Endometrial microvascular endothelial cells (primary cell): ENCODE results near the gene PEDS1. TPM values are rescaled to one million over a fixed set of nuclear protein-coding genes. Genes with fewer than 3 reads are reported as not detected.
"Not testable (repeated sequence)": the region's sequence is repeated elsewhere in the genome, so short reads cannot be mapped to it uniquely, and the experiment has no call there.

Experiments
- in situ Hi-C: cut with HindIII; loops from 2 replicates; pipeline ENCODE4 v1.10.0; 2017; ENCODE audit warnings: low sequenced_read_pairs, low pct_unique_long_range_greater_than_20kb; ENCODE audit errors: inconsistent ontology term
- total RNA-seq: library from RNA; depleted of rRNA; stranded (reverse); fragments of >200 nt; gene quantifications from one replicate; pipeline ENCODE4 v1.2.3, GENCODE V29; 2015; ENCODE audit errors: inconsistent ontology term

PEDS1 gene
- total RNA-seq, 1 donor from 2014 or later: 49.8 TPM

GRCh38 chr20:50191544-50192363 is 38.2 kb upstream of the PEDS1 start:
- in situ Hi-C loops: no loop called here

GRCh38 chr20:50191065-50191543 is 37.6 kb upstream of the PEDS1 start:
- in situ Hi-C loops: no loop called here

- in situ Hi-C loops: no loop called here
Measured at GRCh38 chr20:50190251-50191064, 36.9 kb upstream of the PEDS1 start, which contains the start of gene CEBPB. TSS of gene CEBPB (plus strand) at chr20:50190830. CDS start at chr20:50191034, 204 bp downstream.

GRCh38 chr20:50189681-50190250 is 36.2 kb upstream of the PEDS1 start:
- in situ Hi-C loops: no loop called here

- in situ Hi-C loops: no loop called here
Measured at GRCh38 chr20:50188879-50189680, 35.6 kb upstream of the PEDS1 start.

GRCh38 chr20:50188287-50188688 is 34.8 kb upstream of the PEDS1 start:
- in situ Hi-C loops: no loop called here

- in situ Hi-C loops: no loop called here
Measured at GRCh38 chr20:50187403-50188051, 34.0 kb upstream of the PEDS1 start.

GRCh38 chr20:50186987-50187402 is 33.5 kb upstream of the PEDS1 start:
- in situ Hi-C loops: no loop called here

GRCh38 chr20:50186151-50186885 is 32.8 kb upstream of the PEDS1 start:
- in situ Hi-C loops: no loop called here

GRCh38 chr20:50185426-50185825 is 31.9 kb upstream of the PEDS1 start:
- in situ Hi-C loops: no loop called here

GRCh38 chr20:50182346-50182745 is 28.8 kb upstream of the PEDS1 start:
- in situ Hi-C loops: no loop called here

GRCh38 chr20:50181344-50181743 is 27.8 kb upstream of the PEDS1 start:
- in situ Hi-C loops: no loop called here

- in situ Hi-C loops: not testable (repeated sequence)
Measured at GRCh38 chr20:50178672-50179071, 25.1 kb upstream of the PEDS1 start.

GRCh38 chr20:50175938-50176933 is 22.7 kb upstream of the PEDS1 start:
- in situ Hi-C loops: no loop called here

GRCh38 chr20:50174456-50174855 is 20.9 kb upstream of the PEDS1 start:
- in situ Hi-C loops: no loop called here

GRCh38 chr20:50172347-50173013 is 19.0 kb upstream of the PEDS1 start:
- in situ Hi-C loops: no loop called here
